ENCODE measurements around the gene ADARB2. TPM values are rescaled to one million over a fixed set of nuclear protein-coding genes. Genes with fewer than 3 reads are reported as not detected.
A peak's percentile ranks its signal among the peaks of the same experiment; 100 is the strongest.

The ADARB2 gene
- total and polyA plus RNA-seq, 3 donors from 2014 or later = 8.5 to 13.0 (median 10.4) TPM

DNA sequence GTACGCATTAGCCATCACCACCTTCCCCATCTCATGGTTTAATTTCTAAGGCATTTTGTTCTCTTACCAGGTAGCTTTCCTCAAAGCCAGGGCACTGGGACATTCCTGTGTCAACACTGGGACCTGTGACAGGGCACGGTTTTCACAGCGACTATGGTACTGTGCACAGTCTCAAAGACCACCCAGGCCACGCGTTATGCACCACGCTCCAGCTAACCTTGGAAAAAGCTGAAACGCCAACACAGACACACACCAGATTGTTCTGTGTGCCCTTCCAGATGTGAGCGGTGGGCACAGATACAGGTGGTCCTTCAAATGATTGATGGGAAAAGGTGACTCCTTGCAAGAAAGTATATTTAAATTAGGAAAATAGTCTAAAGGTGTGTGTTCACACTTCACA is 343.8 kb downstream of the ADARB2 start:
- Histone ChIP-seq H3K27ac (no peak overlapping the region), H3K27me3 (no peaks in the 10 kb centered on the region), H3K4me3 (no peak overlapping the region), H3K9me3 (no peaks in the 10 kb centered on the region), H3K36me3 (ENCODE audit: low read depth, missing control alignments) (no peaks in the 10 kb centered on the region), H3K4me1 (no peaks in the 10 kb centered on the region)
- 92 to 97% methylated on average over 8 of the region's 8 CpGs for WGBS, 2 donors
- TF ChIP-seq, protein P1, sequence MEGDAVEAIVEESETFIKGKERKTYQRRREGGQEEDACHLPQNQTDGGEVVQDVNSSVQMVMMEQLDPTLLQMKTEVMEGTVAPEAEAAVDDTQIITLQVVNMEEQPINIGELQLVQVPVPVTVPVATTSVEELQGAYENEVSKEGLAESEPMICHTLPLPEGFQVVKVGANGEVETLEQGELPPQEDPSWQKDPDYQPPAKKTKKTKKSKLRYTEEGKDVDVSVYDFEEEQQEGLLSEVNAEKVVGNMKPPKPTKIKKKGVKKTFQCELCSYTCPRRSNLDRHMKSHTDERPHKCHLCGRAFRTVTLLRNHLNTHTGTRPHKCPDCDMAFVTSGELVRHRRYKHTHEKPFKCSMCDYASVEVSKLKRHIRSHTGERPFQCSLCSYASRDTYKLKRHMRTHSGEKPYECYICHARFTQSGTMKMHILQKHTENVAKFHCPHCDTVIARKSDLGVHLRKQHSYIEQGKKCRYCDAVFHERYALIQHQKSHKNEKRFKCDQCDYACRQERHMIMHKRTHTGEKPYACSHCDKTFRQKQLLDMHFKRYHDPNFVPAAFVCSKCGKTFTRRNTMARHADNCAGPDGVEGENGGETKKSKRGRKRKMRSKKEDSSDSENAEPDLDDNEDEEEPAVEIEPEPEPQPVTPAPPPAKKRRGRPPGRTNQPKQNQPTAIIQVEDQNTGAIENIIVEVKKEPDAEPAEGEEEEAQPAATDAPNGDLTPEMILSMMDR (IDR thresholded peaks at IDR 0.05) = no peak
- TF ChIP-seq POLR2A (IDR thresholded peaks at IDR 0.05) = no peak
- intact Hi-C loops (cut with DNase I; ENCODE audit: low total_unique reads) = no loop called here
- peak; percentile 1 for DNase-seq

DNA sequence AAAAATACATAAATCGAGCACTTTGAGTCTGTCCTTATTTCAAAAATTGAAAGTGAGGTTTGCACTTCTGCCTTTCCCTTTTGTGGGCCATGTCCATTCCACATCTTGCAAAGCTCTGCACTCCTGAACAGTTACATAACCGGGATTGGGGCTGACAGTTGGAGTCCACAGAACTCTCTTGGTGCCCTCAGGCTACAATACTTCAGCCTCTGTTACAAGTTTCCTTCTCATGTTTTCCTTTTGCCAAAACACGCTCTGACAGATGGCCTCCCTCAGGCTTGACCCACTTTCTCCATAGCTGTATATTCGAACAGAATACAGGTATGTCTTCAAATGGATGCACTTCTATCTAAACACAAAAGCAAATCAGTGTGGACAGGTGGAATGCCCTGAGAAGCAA is 345.2 kb downstream of the ADARB2 start:
- H3K4me3 ChIP-seq = no peak overlapping the region
- intact Hi-C loops (cut with DNase I; ENCODE audit: low total_unique reads) = no loop called here
- no peaks in the 10 kb centered on the region for H3K9me3 ChIP-seq
- no peaks in the 10 kb centered on the region for H3K4me1 ChIP-seq
- H3K27ac ChIP-seq = no peak overlapping the region
- H3K36me3 ChIP-seq (ENCODE audit: low read depth, missing control alignments) = no peaks in the 10 kb centered on the region
- no peak for TF ChIP-seq POLR2A (IDR thresholded peaks at IDR 0.05)
- TF ChIP-seq, protein P1 (IDR thresholded peaks at IDR 0.05) = no peak
- no peaks in the 10 kb centered on the region for H3K27me3 ChIP-seq
- peak; percentile 2 for DNase-seq
- WGBS, 2 donors = 87 to 88% methylated on average over 4 of the region's 4 CpGs

DNA sequence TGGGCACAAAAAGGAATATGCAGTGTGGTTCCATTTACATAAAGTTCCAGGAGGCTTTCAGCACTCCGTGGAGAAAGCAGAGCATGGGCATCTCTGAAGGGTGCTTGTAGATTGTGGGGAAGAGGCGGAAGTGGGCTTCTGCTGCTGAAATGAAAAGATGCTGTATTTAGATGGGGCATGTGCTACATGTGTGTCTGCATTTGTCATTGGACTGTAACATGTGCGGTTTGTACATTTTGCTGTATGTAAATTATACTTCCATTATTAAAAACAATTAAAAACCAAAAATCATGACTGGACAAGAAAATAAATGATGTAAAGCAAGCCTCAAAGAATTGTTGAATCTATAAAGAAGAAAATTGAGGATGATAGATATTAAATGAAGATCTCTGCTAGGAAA is 347.1 kb downstream of the ADARB2 start:
- Histone ChIP-seq H3K27me3 (no peaks in the 10 kb centered on the region), H3K36me3 (ENCODE audit: low read depth, missing control alignments) (no peaks in the 10 kb centered on the region), H3K27ac (no peak overlapping the region), H3K4me1 (no peaks in the 10 kb centered on the region), H3K9me3 (no peaks in the 10 kb centered on the region), H3K4me3 (no peak overlapping the region)
- intact Hi-C loops (cut with DNase I; ENCODE audit: low total_unique reads) = no loop called here
- DNase-seq = no peak
- WGBS, 2 donors = 86 to 92% methylated on average over 3 of the region's 3 CpGs
- TF ChIP-seq, protein P1 (IDR thresholded peaks at IDR 0.05) = no peak
- no peak for TF ChIP-seq POLR2A (IDR thresholded peaks at IDR 0.05)

DNA sequence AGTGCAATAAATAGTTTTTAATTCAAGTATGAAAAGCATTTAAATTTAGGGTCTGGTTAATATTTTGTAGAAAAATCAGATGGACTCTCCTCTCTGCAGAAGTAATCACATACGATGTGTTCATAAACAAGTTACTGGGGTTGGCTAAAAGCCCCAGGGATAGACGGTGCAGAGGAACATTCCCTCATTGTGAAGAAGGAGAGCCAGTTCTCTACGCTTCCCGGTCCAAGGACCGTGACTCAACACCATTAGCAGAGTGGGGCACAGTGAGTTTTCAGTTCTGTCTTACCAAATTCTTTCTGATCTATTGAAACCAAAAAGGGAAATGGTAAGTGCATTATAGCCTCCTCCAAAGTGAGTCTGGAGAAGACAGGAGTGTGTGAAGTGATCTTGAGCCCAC is 353.3 kb downstream of the ADARB2 start:
- intact Hi-C loops (cut with DNase I; ENCODE audit: low total_unique reads) = no loop called here
- no peaks in the 10 kb centered on the region for H3K36me3 ChIP-seq (ENCODE audit: low read depth, missing control alignments)
- H3K27ac ChIP-seq = no peak overlapping the region
- no peak for TF ChIP-seq POLR2A (IDR thresholded peaks at IDR 0.05)
- TF ChIP-seq, protein P1 (IDR thresholded peaks at IDR 0.05) = no peak
- H3K4me1 ChIP-seq = no peaks in the 10 kb centered on the region
- DNase-seq = peak; percentile 7
- 70 to 81% methylated on average over 5 of the region's 5 CpGs for WGBS, 2 donors
- no peak overlapping the region for H3K4me3 ChIP-seq
- H3K27me3 ChIP-seq = no peaks in the 10 kb centered on the region
- no peaks in the 10 kb centered on the region for H3K9me3 ChIP-seq

DNA sequence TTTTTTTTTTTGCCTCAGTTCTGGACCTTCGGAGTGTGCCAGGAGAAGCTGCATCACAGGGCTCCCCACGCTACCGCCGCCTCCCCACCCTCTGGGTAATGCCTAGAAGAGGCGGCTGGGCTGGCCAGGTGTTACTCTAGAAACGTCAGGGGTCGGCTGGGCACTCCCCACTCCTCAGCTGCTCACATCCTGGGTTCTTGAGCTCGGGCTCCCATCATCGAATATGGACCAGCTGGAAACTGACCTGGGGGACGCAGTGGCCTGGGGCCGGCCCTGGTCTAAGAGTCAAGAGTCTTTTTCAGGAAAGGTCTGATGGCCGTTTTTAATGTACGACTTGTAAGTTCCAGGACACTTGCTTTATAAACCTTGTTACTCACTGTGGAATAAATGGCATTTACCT is 354.6 kb downstream of the ADARB2 start:
- no peak overlapping the region for H3K4me3 ChIP-seq
- TF ChIP-seq, protein P1 (IDR thresholded peaks at IDR 0.05) = no peak
- no peak for TF ChIP-seq POLR2A (IDR thresholded peaks at IDR 0.05)
- no peaks in the 10 kb centered on the region for H3K4me1 ChIP-seq
- H3K9me3 ChIP-seq = no peaks in the 10 kb centered on the region
- WGBS, 2 donors = 92 to 93% methylated on average over 9 to 13 of the region's 13 CpGs
- intact Hi-C loops (cut with DNase I; ENCODE audit: low total_unique reads) = no loop called here
- H3K27ac ChIP-seq = no peak overlapping the region
- no peaks in the 10 kb centered on the region for H3K27me3 ChIP-seq
- no peaks in the 10 kb centered on the region for H3K36me3 ChIP-seq (ENCODE audit: low read depth, missing control alignments)
- peak; percentile 1 for DNase-seq

Data from testis (tissue), 3 donors.